MCF 10A (cell line): ENCODE data around the gene FTSJ1. TPM values are rescaled to one million over a fixed set of nuclear protein-coding genes. Genes with fewer than 3 reads are reported as not detected.

ENCODE experiments used
- BruUV-seq: library from RNA; stranded (reverse); fragments of 400-500 nt; replicated peaks from 2 replicates; lab custom pipeline; 2021; lab: Mats Ljungman, UMichigan
- CTCF ChIA-PET: fragments of 300-600 bp; sonication (Branson Sonifier 250); formaldehyde crosslinking; extraction: SDS; loops from one replicate; lab custom pipeline; 2021; ENCODE audit warnings: antibody characterized with exemption, inconsistent platforms; lab: Yijun Ruan, JAX
- POLR2A ChIA-PET: fragments of 300-600, 350-650 bp; sonication (Branson Sonifier 250); formaldehyde crosslinking; extraction: SDS; loops from one replicate; lab custom pipeline; 2020; ENCODE audit warnings: antibody characterized with exemption, inconsistent platforms; lab: Yijun Ruan, JAX
- DNase-seq: peaks from one replicate; pipeline ENCODE4 v3.0.0-alpha.2; 2018; ENCODE audit not compliant: unreplicated experiment
- H3K27ac Mint-ChIP-seq: one replicate; pipeline ENCODE4 v1.8.0; 2022; ENCODE audit warnings: mild to moderate bottlenecking, low read depth, mixed read lengths; ENCODE audit not compliant: unreplicated experiment
- H3K27me3 Mint-ChIP-seq: one replicate; pipeline ENCODE4 v1.8.0; 2022; ENCODE audit warnings: mixed read lengths; ENCODE audit not compliant: insufficient read depth, unreplicated experiment
- H3K36me3 Mint-ChIP-seq: one replicate; pipeline ENCODE4 v1.8.0; 2022; ENCODE audit warnings: mild to moderate bottlenecking, moderate library complexity, mixed read lengths; ENCODE audit not compliant: insufficient read depth, unreplicated experiment
- H3K4me1 Mint-ChIP-seq: one replicate; pipeline ENCODE4 v1.8.0; 2022; ENCODE audit warnings: mixed read lengths; ENCODE audit not compliant: insufficient read depth, unreplicated experiment
- H3K4me3 Mint-ChIP-seq: one replicate; pipeline ENCODE4 v1.8.0; 2022; ENCODE audit warnings: mild to moderate bottlenecking, moderate library complexity, mixed read lengths; ENCODE audit not compliant: unreplicated experiment
- H3K9me3 Mint-ChIP-seq: one replicate; pipeline ENCODE4 v1.8.0; 2022; ENCODE audit warnings: mixed read lengths; ENCODE audit not compliant: unreplicated experiment
- intact Hi-C: fragments of 100-400 bp; cut with micrococcal nuclease; formaldehyde crosslinking; loops from 2 replicates; pipeline ENCODE4 v1.14.1; 2022
- total RNA-seq: library from RNA; stranded (reverse); gene quantifications from 2 replicates; pipeline ENCODE4 v1.2.3, GENCODE V29; 2022
- TF ChIP-seq, protein P1 (sequence below): fragments of 200-600 bp; IDR thresholded peaks from one replicate; pipeline ENCODE4 v1.8.0; 2022; ENCODE audit warnings: antibody characterized with exemption, mild to moderate bottlenecking; ENCODE audit not compliant: unreplicated experiment

FTSJ1 gene
- total RNA-seq, 1 experiment from 2014 or later = 107 TPM

GRCh38 chrX:48478806-48479205, 2.8 kb downstream of the FTSJ1 start:
- peaks cover 7% of the 10 kb centered on the region for H3K9me3 Mint-ChIP-seq
- no peak for DNase-seq
- no TSS peak for BruUV-seq
- no peak overlapping the region for H3K4me3 Mint-ChIP-seq
- intact Hi-C loops = loop anchor here (5.0 kb wide), 1 partner anchor 113 kb away; no protein-coding TSS in a partner anchor
- H3K36me3 Mint-ChIP-seq = peaks cover 51% of the 10 kb centered on the region
- H3K4me1 Mint-ChIP-seq = peaks cover 13% of the 10 kb centered on the region
- TF ChIP-seq, protein P1, sequence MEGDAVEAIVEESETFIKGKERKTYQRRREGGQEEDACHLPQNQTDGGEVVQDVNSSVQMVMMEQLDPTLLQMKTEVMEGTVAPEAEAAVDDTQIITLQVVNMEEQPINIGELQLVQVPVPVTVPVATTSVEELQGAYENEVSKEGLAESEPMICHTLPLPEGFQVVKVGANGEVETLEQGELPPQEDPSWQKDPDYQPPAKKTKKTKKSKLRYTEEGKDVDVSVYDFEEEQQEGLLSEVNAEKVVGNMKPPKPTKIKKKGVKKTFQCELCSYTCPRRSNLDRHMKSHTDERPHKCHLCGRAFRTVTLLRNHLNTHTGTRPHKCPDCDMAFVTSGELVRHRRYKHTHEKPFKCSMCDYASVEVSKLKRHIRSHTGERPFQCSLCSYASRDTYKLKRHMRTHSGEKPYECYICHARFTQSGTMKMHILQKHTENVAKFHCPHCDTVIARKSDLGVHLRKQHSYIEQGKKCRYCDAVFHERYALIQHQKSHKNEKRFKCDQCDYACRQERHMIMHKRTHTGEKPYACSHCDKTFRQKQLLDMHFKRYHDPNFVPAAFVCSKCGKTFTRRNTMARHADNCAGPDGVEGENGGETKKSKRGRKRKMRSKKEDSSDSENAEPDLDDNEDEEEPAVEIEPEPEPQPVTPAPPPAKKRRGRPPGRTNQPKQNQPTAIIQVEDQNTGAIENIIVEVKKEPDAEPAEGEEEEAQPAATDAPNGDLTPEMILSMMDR = no peak
- CTCF ChIA-PET = no interaction called here
- H3K27ac Mint-ChIP-seq = peak overlapping the region; percentile 10
- no peaks in the 10 kb centered on the region for H3K27me3 Mint-ChIP-seq
- POLR2A ChIA-PET = interaction anchor here (4.7 kb wide), 1 partner anchor 11 kb away, joined by 22 read pairs; no protein-coding TSS in a partner anchor

- CTCF ChIA-PET = no interaction called here
- Mint-ChIP-seq H3K4me3 (no peak overlapping the region), H3K9me3 (peaks cover 7% of the 10 kb centered on the region), H3K27me3 (no peaks in the 10 kb centered on the region), H3K36me3 (peaks cover 61% of the 10 kb centered on the region), H3K4me1 (peaks cover 13% of the 10 kb centered on the region), H3K27ac (no peak overlapping the region)
- TF ChIP-seq, protein P1 = no peak
- no peak for DNase-seq
- intact Hi-C loops = no loop called here
- no TSS peak for BruUV-seq
- POLR2A ChIA-PET = no interaction called here
Measured at GRCh38 chrX:48480142-48480541, 4.1 kb downstream of the FTSJ1 start.

GRCh38 chrX:48480583-48480982, 4.6 kb downstream of the FTSJ1 start:
- no TSS peak for BruUV-seq
- Mint-ChIP-seq H3K36me3 (peaks cover 66% of the 10 kb centered on the region), H3K4me1 (peaks cover 13% of the 10 kb centered on the region), H3K9me3 (peaks cover 7% of the 10 kb centered on the region), H3K4me3 (no peak overlapping the region), H3K27ac (no peak overlapping the region), H3K27me3 (no peaks in the 10 kb centered on the region)
- CTCF ChIA-PET = no interaction called here
- DNase-seq = no peak
- intact Hi-C loops = no loop called here
- POLR2A ChIA-PET = no interaction called here
- TF ChIP-seq, protein P1 = no peak

DNA sequence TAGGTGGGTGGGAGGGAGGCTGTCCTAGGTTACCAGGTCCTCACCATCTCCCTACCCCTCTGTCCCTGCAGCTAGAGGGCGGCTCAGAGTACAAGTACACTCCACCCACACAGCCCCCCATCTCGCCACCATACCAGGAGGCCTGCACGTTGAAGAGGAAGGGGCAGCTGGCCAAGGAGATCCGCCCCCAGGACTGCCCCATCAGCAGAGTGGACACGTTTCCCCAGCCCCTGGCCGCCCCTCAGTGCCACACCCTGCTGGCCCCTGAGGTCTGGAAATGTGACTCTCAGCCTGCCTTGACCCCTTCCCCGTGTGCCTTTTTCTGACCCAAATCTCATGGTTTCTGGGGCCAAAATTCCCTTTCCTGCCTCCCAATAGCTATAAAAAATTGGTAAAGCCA, 6.5 kb downstream of the FTSJ1 start:
- H3K4me3 Mint-ChIP-seq = no peak overlapping the region
- POLR2A ChIA-PET = no interaction called here
- intact Hi-C loops = no loop called here
- peaks cover 9% of the 10 kb centered on the region for H3K4me1 Mint-ChIP-seq
- no TSS peak for BruUV-seq
- peaks cover 69% of the 10 kb centered on the region for H3K36me3 Mint-ChIP-seq
- no peaks in the 10 kb centered on the region for H3K27me3 Mint-ChIP-seq
- no peak for DNase-seq
- H3K9me3 Mint-ChIP-seq = peaks cover 7% of the 10 kb centered on the region
- CTCF ChIA-PET = no interaction called here
- H3K27ac Mint-ChIP-seq = no peak overlapping the region
- TF ChIP-seq, protein P1 = no peak
